ENCODE measurements around the gene NACC2. TPM values are rescaled to one million over a fixed set of nuclear protein-coding genes. Genes with fewer than 3 reads are reported as not detected.

NACC2 gene
- total and polyA plus RNA-seq, 2 donors (not counting 3 experiments of a cell fraction or from before 2014, with no cell fraction given) = 15.8 to 27.1 TPM

DNA sequence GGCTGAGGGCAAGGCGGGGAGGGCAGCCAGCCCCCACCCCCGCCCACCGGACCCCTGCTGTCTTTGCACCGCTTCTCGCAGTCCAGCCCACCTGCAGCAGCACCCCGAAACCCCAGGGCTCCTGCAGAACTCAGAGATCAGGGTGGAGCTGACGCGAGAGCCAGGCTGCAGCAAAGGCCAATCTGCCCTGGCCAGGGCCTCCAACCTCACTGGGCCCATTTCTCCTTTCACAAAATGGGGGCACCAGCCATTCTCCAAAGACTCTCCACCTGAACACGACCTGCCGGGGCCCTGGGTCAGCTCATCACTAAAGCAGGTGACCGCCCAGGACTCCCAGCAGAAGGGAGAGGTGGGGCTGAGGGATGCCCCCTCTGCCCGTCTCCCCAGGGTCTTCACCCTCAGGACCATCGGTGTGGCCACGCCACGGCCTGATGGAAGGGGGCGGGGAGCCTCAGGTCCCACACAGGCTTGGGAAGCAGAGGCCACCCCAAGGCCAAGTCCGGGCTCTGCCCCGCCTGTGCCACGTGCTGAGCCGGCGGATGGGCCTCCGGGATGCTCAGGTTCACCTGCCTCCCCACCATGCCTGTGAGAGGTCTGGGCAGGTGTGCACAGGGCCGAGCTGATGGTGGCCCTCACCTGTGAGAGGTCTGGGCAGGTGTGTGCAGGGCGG is 13.1 kb downstream of the NACC2 start:
- DNase-seq (ENCODE audit: low read depth, low spot score) (no peak), FAIRE-seq (no peak)
- Histone ChIP-seq H3K9me1 (replicated peaks; ENCODE audit: control insufficient read depth, extremely low read depth, insufficient read depth, low read length) (no peaks in the 10 kb centered on the region), H3K36me3 (ENCODE audit: control insufficient read depth in 2 of 2, extremely low read depth in 1 of 2, insufficient read depth in 2 of 2, low read length in 2 of 2) (peaks cover 0 to 4% of the 10 kb centered on the region in 2 experiments), H2AFZ (ENCODE audit: low read depth, low read length) (no peak overlapping the region), H3K9ac (replicated peaks; ENCODE audit: extremely low read depth, insufficient read depth, low read length) (no peak overlapping the region), H3K79me2 (ENCODE audit: control insufficient read depth, insufficient read depth, low read length) (peaks cover 86% of the 10 kb centered on the region), H3K27me3 (ENCODE audit: control insufficient read depth in 2 of 2, insufficient read depth in 2 of 2, low read length in 2 of 2) (no peaks in the 10 kb centered on the region), H3K4me2 (ENCODE audit: insufficient read depth, low read length) (no peak overlapping the region), H3K4me3 (replicated peaks in 1 of 3; ENCODE audit: insufficient read depth in 1 of 3, low read depth in 1 of 3, low read length in 3 of 3) (no peak overlapping the region), H3K9me3 (replicated peaks; ENCODE audit: control insufficient read depth, insufficient read depth, low read length) (no peaks in the 10 kb centered on the region), H3K27ac (ENCODE audit: insufficient read depth, low read depth, low read length) (no peak overlapping the region), H3K4me1 (ENCODE audit: control insufficient read depth, extremely low read depth, insufficient read depth, low read length) (peaks cover 5% of the 10 kb centered on the region), H4K20me1 (replicated peaks; ENCODE audit: control insufficient read depth, extremely low read depth, insufficient read depth, low read length) (no peaks in the 10 kb centered on the region)
- CTCF ChIA-PET = interaction anchor here (0.6 to 0.9 kb wide), 2 partner anchors 9 to 40 kb away, joined by 3 to 5 read pairs; no protein-coding TSS in a partner anchor
- dilution Hi-C loops (cut with MboI; ENCODE audit: extremely low pct_ligation_motif_present, low sequenced_read_pairs) = no loop called here
- POLR2A ChIA-PET = no interaction called here
- no TSS peak for BruUV-seq (replicated peaks)
- intact Hi-C loops (cut with micrococcal nuclease) = no loop called here
- TF ChIP-seq, protein P1, sequence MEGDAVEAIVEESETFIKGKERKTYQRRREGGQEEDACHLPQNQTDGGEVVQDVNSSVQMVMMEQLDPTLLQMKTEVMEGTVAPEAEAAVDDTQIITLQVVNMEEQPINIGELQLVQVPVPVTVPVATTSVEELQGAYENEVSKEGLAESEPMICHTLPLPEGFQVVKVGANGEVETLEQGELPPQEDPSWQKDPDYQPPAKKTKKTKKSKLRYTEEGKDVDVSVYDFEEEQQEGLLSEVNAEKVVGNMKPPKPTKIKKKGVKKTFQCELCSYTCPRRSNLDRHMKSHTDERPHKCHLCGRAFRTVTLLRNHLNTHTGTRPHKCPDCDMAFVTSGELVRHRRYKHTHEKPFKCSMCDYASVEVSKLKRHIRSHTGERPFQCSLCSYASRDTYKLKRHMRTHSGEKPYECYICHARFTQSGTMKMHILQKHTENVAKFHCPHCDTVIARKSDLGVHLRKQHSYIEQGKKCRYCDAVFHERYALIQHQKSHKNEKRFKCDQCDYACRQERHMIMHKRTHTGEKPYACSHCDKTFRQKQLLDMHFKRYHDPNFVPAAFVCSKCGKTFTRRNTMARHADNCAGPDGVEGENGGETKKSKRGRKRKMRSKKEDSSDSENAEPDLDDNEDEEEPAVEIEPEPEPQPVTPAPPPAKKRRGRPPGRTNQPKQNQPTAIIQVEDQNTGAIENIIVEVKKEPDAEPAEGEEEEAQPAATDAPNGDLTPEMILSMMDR (IDR thresholded peaks at IDR 0.05; ENCODE audit: extremely low read depth in 1 of 2, insufficient read depth in 1 of 2, low read depth in 1 of 2, low read length in 2 of 2) = no peak
- no peak for TF ChIP-seq POLR2AphosphoS5 (IDR thresholded peaks at IDR 0.05; ENCODE audit: insufficient read depth, low read depth, low read length)
- no peak for TF ChIP-seq MYC (IDR thresholded peaks at IDR 0.05; ENCODE audit: low read depth, low read length)
- TF ChIP-seq EZH2 (IDR thresholded peaks at IDR 0.05; ENCODE audit: borderline replicate concordance, low read depth, low read length, severe bottlenecking) = no peak
- TF ChIP-seq JUN (IDR thresholded peaks at IDR 0.05; ENCODE audit: borderline replicate concordance, insufficient read depth, insufficient read length, low read depth) = no peak
- TF ChIP-seq FOS (IDR thresholded peaks at IDR 0.05; ENCODE audit: borderline replicate concordance, insufficient read depth, low read length) = no peak
- TF ChIP-seq POLR2A (IDR thresholded peaks at IDR 0.05; ENCODE audit: low read depth, low read length) = no peak
- TF ChIP-seq GATA2 (IDR thresholded peaks at IDR 0.05; ENCODE audit: insufficient read depth, insufficient read length, low read depth, low read length) = no peak
- TF ChIP-seq, protein P2, sequence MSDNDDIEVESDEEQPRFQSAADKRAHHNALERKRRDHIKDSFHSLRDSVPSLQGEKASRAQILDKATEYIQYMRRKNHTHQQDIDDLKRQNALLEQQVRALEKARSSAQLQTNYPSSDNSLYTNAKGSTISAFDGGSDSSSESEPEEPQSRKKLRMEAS (IDR thresholded peaks at IDR 0.05; ENCODE audit: insufficient read depth, insufficient read length) = no peak
